WTC11 (cell line): Measurements from ENCODE around the gene RSBN1L. TPM values are rescaled to one million over a fixed set of nuclear protein-coding genes. Genes with fewer than 3 reads are reported as not detected.

ENCODE experiments used
- ATAC-seq: fragments of 200-7000 bp; cut with Tn5 transposase; 2 replicates; pipeline ENCODE4 v1.10.0; 2021; ENCODE audit warnings: mild to moderate bottlenecking, moderate library complexity
- CTCF ChIA-PET: fragments of 300-600 bp; sonication (Branson Sonifier 250); formaldehyde crosslinking; loops from one replicate; lab custom pipeline; 2021; ENCODE audit warnings: antibody characterized with exemption; lab: Charles Lee
- POLR2A ChIA-PET: fragments of 350-600 bp; sonication (Branson Sonifier 250); formaldehyde crosslinking; loops from one replicate; lab custom pipeline; 2021; ENCODE audit warnings: antibody characterized with exemption; lab: Charles Lee
- DNase-seq: peaks from one replicate; pipeline ENCODE4 v3.0.0; 2021; ENCODE audit warnings: low spot score
- H3K27ac Mint-ChIP-seq: 2 replicates; pipeline ENCODE4 v1.8.0; 2021; ENCODE audit warnings: mixed read lengths
- H3K27me3 Mint-ChIP-seq: 2 replicates; pipeline ENCODE4 v1.8.0; 2021; ENCODE audit warnings: low read depth, mild to moderate bottlenecking, moderate library complexity, mixed read lengths
- H3K36me3 Mint-ChIP-seq: 2 replicates; pipeline ENCODE4 v1.8.0; 2021; ENCODE audit warnings: mixed read lengths
- H3K4me1 Mint-ChIP-seq: 2 replicates; pipeline ENCODE4 v1.8.0; 2022; ENCODE audit warnings: mixed read lengths
- H3K4me3 Mint-ChIP-seq: 2 replicates; pipeline ENCODE4 v1.8.0; 2021; ENCODE audit warnings: mild to moderate bottlenecking, moderate library complexity, mixed read lengths
- H3K9me3 Mint-ChIP-seq: 2 replicates; pipeline ENCODE4 v1.8.0; 2021; ENCODE audit warnings: mixed read lengths
- AFF4 ChIP-seq: sonication (generic); formaldehyde crosslinking; IDR thresholded peaks from 2 replicates; pipeline ENCODE4 v1.8.1; 2023; ENCODE audit warnings: mild to moderate bottlenecking, missing genetic modification reagents, borderline replicate concordance
- AR ChIP-seq: fragments of 250-450 bp; sonication (Bioruptor Pico); IDR thresholded peaks from 2 replicates; pipeline ENCODE4 v1.9.0; 2021; ENCODE audit warnings: mild to moderate bottlenecking
- E2F4 ChIP-seq: sonication (generic); formaldehyde crosslinking; IDR thresholded peaks from 2 replicates; pipeline ENCODE4 v1.8.1; 2022; ENCODE audit warnings: low read depth, mild to moderate bottlenecking, moderate library complexity, missing genetic modification reagents, borderline replicate concordance
- ELF4 ChIP-seq: sonication (generic); formaldehyde crosslinking; IDR thresholded peaks from 2 replicates; pipeline ENCODE4 v1.8.1; 2022; ENCODE audit warnings: low read depth, mild to moderate bottlenecking, moderate library complexity, missing genetic modification reagents
- ESRRA ChIP-seq: sonication (generic); formaldehyde crosslinking; IDR thresholded peaks from 2 replicates; pipeline ENCODE4 v1.8.1; 2022; ENCODE audit warnings: mild to moderate bottlenecking, missing genetic modification reagents, borderline replicate concordance
- FOXJ3 ChIP-seq: sonication (generic); formaldehyde crosslinking; IDR thresholded peaks from 2 replicates; pipeline ENCODE4 v1.9.0; 2021; ENCODE audit warnings: missing genetic modification reagents, mild to moderate bottlenecking, borderline replicate concordance
- FOXK1 ChIP-seq: sonication (generic); formaldehyde crosslinking; IDR thresholded peaks from 2 replicates; pipeline ENCODE4 v1.8.0; 2022; ENCODE audit warnings: mild to moderate bottlenecking, moderate library complexity, missing genetic modification reagents
- FOXP4 ChIP-seq: sonication (generic); formaldehyde crosslinking; IDR thresholded peaks from 2 replicates; pipeline ENCODE4 v1.8.0; 2022; ENCODE audit warnings: mild to moderate bottlenecking, missing genetic modification reagents
- NFATC4 ChIP-seq: fragments of 250-450 bp; sonication (Bioruptor Pico); IDR thresholded peaks from 2 replicates; pipeline ENCODE4 v1.9.0; 2021; ENCODE audit warnings: mild to moderate bottlenecking
- NFYB ChIP-seq: sonication (generic); formaldehyde crosslinking; conservative IDR thresholded peaks from 2 replicates; pipeline ENCODE4 v1.8.0; 2022; ENCODE audit warnings: low read depth, missing genetic modification reagents
- PRRX2 ChIP-seq: fragments of 250-450 bp; sonication (Bioruptor Pico); IDR thresholded peaks from 2 replicates; pipeline ENCODE4 v1.8.0; 2021; ENCODE audit warnings: mild to moderate bottlenecking
- RELA ChIP-seq: sonication (generic); formaldehyde crosslinking; IDR thresholded peaks from 2 replicates; pipeline ENCODE4 v1.8.1; 2022; ENCODE audit warnings: missing genetic modification reagents, mild to moderate bottlenecking, borderline replicate concordance
- RORB ChIP-seq: fragments of 250-450 bp; sonication (Bioruptor Pico); IDR thresholded peaks from 2 replicates; pipeline ENCODE4 v1.9.0; 2021; ENCODE audit warnings: mild to moderate bottlenecking
- STAT6 ChIP-seq: sonication (generic); formaldehyde crosslinking; conservative IDR thresholded peaks from 2 replicates; pipeline ENCODE4 v1.8.1; 2023; ENCODE audit warnings: mild to moderate bottlenecking, low read depth, missing genetic modification reagents, moderate library complexity
- ZMAT4 ChIP-seq: fragments of 250-450 bp; sonication (Bioruptor Pico); IDR thresholded peaks from 2 replicates; pipeline ENCODE4 v1.9.0; 2021; ENCODE audit warnings: mild to moderate bottlenecking
- ZNF317 ChIP-seq: sonication (generic); formaldehyde crosslinking; IDR thresholded peaks from 2 replicates; pipeline ENCODE4 v1.8.1; 2023; ENCODE audit warnings: low read depth, mild to moderate bottlenecking, moderate library complexity, missing genetic modification reagents, borderline replicate concordance
- ZNF512 ChIP-seq: sonication (generic); formaldehyde crosslinking; IDR thresholded peaks from 2 replicates; pipeline ENCODE4 v1.8.1; 2022; ENCODE audit warnings: missing genetic modification reagents, borderline replicate concordance
- ZNF532 ChIP-seq: fragments of 250-450 bp; sonication (Bioruptor Pico); IDR thresholded peaks from 2 replicates; pipeline ENCODE4 v1.9.0; 2021; ENCODE audit warnings: mild to moderate bottlenecking, borderline replicate concordance
- total RNA-seq: library from RNA; stranded (reverse); gene quantifications from 3 replicates; pipeline ENCODE4 v1.2.3, GENCODE V29; 2021

The RSBN1L gene
- total RNA-seq, 1 experiment from 2014 or later, result 16.8 TPM

GRCh38 chr7:77664715-77665114 is 31.5 kb upstream of the RSBN1L start:
- ATAC-seq, result no peak
- DNase-seq, result no peak
- H3K36me3 Mint-ChIP-seq, result 0 out of 2 replicates have a peak, but pooled peaks cover 3% of the 10 kb centered on the region
- ChIA-PET CTCF (interaction anchor here (1.3 kb wide), 1 partner anchor 13 kb away, joined by 7 read pairs; no protein-coding TSS in a partner anchor), POLR2A (no interaction called here)
- H3K9me3 Mint-ChIP-seq, result no peaks in the 10 kb centered on the region
- H3K27me3 Mint-ChIP-seq, result no peaks in the 10 kb centered on the region
- peaks cover 2% of the 10 kb centered on the region; the same call in 1 of the 2 replicates for H3K4me1 Mint-ChIP-seq
- no peak overlapping the region for H3K27ac Mint-ChIP-seq
- H3K4me3 Mint-ChIP-seq, result no peak overlapping the region
- TF ChIP-seq FOXK1 (no peak), ESRRA (CRISPR knock-in tag) (no peak), PRRX2 (CRISPR knock-in tag) (no peak), NFATC4 (CRISPR knock-in tag) (no peak), NFYB (CRISPR knock-in tag) (no peak), RELA (CRISPR knock-in tag) (no peak), RORB (no peak), FOXJ3 (CRISPR knock-in tag) (no peak), AFF4 (CRISPR knock-in tag) (no peak), ZNF532 (CRISPR knock-in tag) (no peak), AR (CRISPR knock-in tag) (no peak), FOXP4 (CRISPR knock-in tag) (no peak), ELF4 (CRISPR knock-in tag) (no peak), E2F4 (no peak), STAT6 (CRISPR knock-in tag) (no peak), ZMAT4 (CRISPR knock-in tag) (no peak), ZNF512 (CRISPR knock-in tag) (no peak), ZNF317 (CRISPR knock-in tag) (no peak)
